SH-SY5Y (cell line): Measurements from ENCODE around the gene GNAI2.

ENCODE experiments used
- GATA2 ChIP-seq: IDR thresholded peaks from 2 replicates; pipeline ENCODE4 v1.6.1; 2011; ENCODE audit warnings: mild to moderate bottlenecking, low read depth, low read length
- GATA3 ChIP-seq: IDR thresholded peaks from 2 replicates; pipeline ENCODE4 v1.6.1; 2011; ENCODE audit warnings: low read depth, mild to moderate bottlenecking, low read length, moderate library complexity

DNA sequence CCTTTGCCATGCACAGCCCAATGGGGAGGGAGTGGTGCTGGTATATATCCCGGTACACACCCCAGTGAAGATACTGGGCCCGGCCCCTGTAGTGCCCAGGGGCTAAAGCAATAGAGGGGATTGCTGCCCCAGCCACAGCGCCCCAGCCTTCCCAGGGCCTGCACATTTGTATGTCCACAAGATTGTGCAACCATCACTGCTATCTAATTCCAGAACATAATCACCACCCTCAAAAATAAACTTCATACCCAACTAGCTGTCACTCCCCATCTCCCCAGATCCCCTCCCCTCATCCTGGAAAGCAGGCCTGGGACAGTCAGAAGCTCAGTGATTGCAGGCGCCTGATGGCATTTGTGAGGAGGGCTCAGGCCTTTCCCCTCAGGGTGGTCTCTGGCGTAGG is 13.5 kb downstream of the GNAI2 start:
- no peak for TF ChIP-seq GATA3
- TF ChIP-seq GATA2, result no peak
